B cell (primary cell): Measurements from ENCODE around the gene ASAP3. TPM values are rescaled to one million over a fixed set of nuclear protein-coding genes. Genes with fewer than 3 reads are reported as not detected.

Source experiments
- ATAC-seq: fragments of 200-7000 bp; cut with Tn5 transposase; one replicate; pipeline ENCODE4 v1.10.0; 2021; ENCODE audit warnings: low read depth, mild to moderate bottlenecking, moderate number of reproducible peaks, moderate library complexity
- CTCF ChIA-PET: fragments of 350-600 bp; sonication (Branson Sonifier 250); formaldehyde crosslinking; loops from one replicate; lab custom pipeline; 2021; ENCODE audit warnings: antibody characterized with exemption, inconsistent platforms; lab: Charles Lee
- POLR2A ChIA-PET: fragments of 350-600 bp; sonication (Branson Sonifier 250); formaldehyde crosslinking; loops from one replicate; lab custom pipeline; 2021; ENCODE audit warnings: antibody characterized with exemption; lab: Charles Lee
- DNase-seq: peaks from one replicate; pipeline ENCODE4 v3.0.0; 2013
- H2AFZ ChIP-seq: 2 replicates; pipeline ENCODE4 v1.6.1; 2012; ENCODE audit warnings: mild to moderate bottlenecking, low read depth, low read length; ENCODE audit not compliant: insufficient read depth, poor library complexity, severe bottlenecking
- H3K27ac ChIP-seq, 2 donors: 1 replicate in 1 of 2; 2 replicates in 1 of 2; pipeline ENCODE4 v1.5.1; 2012 to 2013; ENCODE audit warnings: low read length in 2 of 2, mild to moderate bottlenecking in 2 of 2, moderate library complexity in 1 of 2
- H3K27me3 ChIP-seq, 4 experiments: fragments of 200-600 bp in 1 of 4; sonication (generic) in 1 of 4; replicated peaks in 1 of 4; 1 replicate in 2 of 4; 2 replicates in 2 of 4; pipeline versions ENCODE4 v1.6.1 to v1.7.0; 2013 to 2016; ENCODE audit warnings: low read length in 3 of 4, mild to moderate bottlenecking in 2 of 4, mixed read lengths in 1 of 4, moderate library complexity in 1 of 4; ENCODE audit not compliant: insufficient read depth in 4 of 4, control insufficient read depth in 3 of 4; ENCODE audit errors: control extremely low read depth in 1 of 4
- H3K36me3 ChIP-seq, 2 experiments: replicated peaks in 1 of 2; 1 replicate in 1 of 2; 2 replicates in 1 of 2; pipeline versions ENCODE4 v1.6.1 to v1.7.1; 2013; ENCODE audit warnings: low read length in 1 of 2; ENCODE audit not compliant: insufficient read depth in 2 of 2, control insufficient read depth in 1 of 2; ENCODE audit errors: control extremely low read depth in 1 of 2, extremely low read depth in 1 of 2
- H3K4me1 ChIP-seq, 2 donors: fragments of 200-600 bp in 1 of 2; sonication (generic) in 1 of 2; 1 replicate in 1 of 2; 2 replicates in 1 of 2; pipeline versions ENCODE4 v1.5.1 to v1.6.1; 2013 to 2017; ENCODE audit warnings: low read length in 2 of 2; ENCODE audit not compliant: control insufficient read depth in 2 of 2, insufficient read depth in 2 of 2
- H3K4me2 ChIP-seq: replicated peaks from 2 replicates; pipeline ENCODE3; 2012; ENCODE audit warnings: mild to moderate bottlenecking, low read depth, low read length; ENCODE audit not compliant: poor library complexity, severe bottlenecking
- H3K4me3 ChIP-seq, 5 experiments: fragments of 200-600 bp in 1 of 5; sonication (generic) in 1 of 5; 1 replicate in 3 of 5; 2 replicates in 2 of 5; pipeline versions ENCODE4 v1.5.1 to v1.7.0; 2011 to 2016; ENCODE audit warnings: low read length in 4 of 5, mild to moderate bottlenecking in 4 of 5, low read depth in 2 of 5, control low read depth in 1 of 5, moderate library complexity in 1 of 5; ENCODE audit not compliant: insufficient read depth in 1 of 5; ENCODE audit errors: control extremely low read depth in 1 of 5, extremely low read depth in 1 of 5
- H3K79me2 ChIP-seq: fragments of 200-600 bp; sonication (generic); one replicate; pipeline ENCODE4 v1.6.0; 2016; ENCODE audit warnings: low read length; ENCODE audit not compliant: control insufficient read depth, insufficient read depth
- H3K9ac ChIP-seq: fragments of 200-600 bp; sonication (generic); 2 replicates; pipeline ENCODE4 v1.6.1; 2017; ENCODE audit warnings: mild to moderate bottlenecking, low read length, moderate library complexity
- H3K9me3 ChIP-seq, 3 donors: one replicate each; pipeline versions ENCODE4 v1.6.1 to v1.7.1; 2013; ENCODE audit warnings: low read length in 2 of 3; ENCODE audit not compliant: control insufficient read depth in 2 of 3, insufficient read depth in 1 of 3; ENCODE audit errors: control extremely low read depth in 1 of 3
- H4K20me1 ChIP-seq: 2 replicates; pipeline ENCODE4 v1.6.0; 2012; ENCODE audit warnings: mild to moderate bottlenecking, low read length; ENCODE audit not compliant: insufficient read depth, control insufficient read depth, poor library complexity, severe bottlenecking
- H3K27ac Mint-ChIP-seq: one replicate; pipeline ENCODE4 v1.8.0; 2021; ENCODE audit warnings: mixed read lengths
- H3K27me3 Mint-ChIP-seq: one replicate; pipeline ENCODE4 v1.8.0; 2021; ENCODE audit warnings: mixed read lengths
- H3K4me1 Mint-ChIP-seq: one replicate; pipeline ENCODE4 v1.8.0; 2021; ENCODE audit warnings: mixed read lengths
- H3K4me3 Mint-ChIP-seq: one replicate; pipeline ENCODE4 v1.8.0; 2021; ENCODE audit warnings: mixed read lengths
- H3K9me3 Mint-ChIP-seq: one replicate; pipeline ENCODE4 v1.8.0; 2022; ENCODE audit warnings: mixed read lengths; ENCODE audit not compliant: insufficient read depth
- CTCF ChIP-seq: fragments of 200-600 bp; IDR thresholded peaks from one replicate; pipeline ENCODE4 v1.8.0; 2022; ENCODE audit warnings: antibody characterized with exemption, mild to moderate bottlenecking
- EZH2 ChIP-seq: IDR thresholded peaks from 2 replicates; pipeline ENCODE4 v1.6.1; 2012; ENCODE audit warnings: borderline replicate concordance, low read depth, mild to moderate bottlenecking, moderate library complexity, low read length; ENCODE audit not compliant: insufficient read depth, poor library complexity, severe bottlenecking
- WGBS: methylation state at CpG from one replicate; pipeline ENCODE4 v1.1.5; 2013; ENCODE audit warnings: missing lambda C conversion rate; ENCODE audit not compliant: insufficient coverage; 5-methylcytosine and 5-hydroxymethylcytosine counted together
- intact Hi-C: fragments of 100-400 bp; cut with micrococcal nuclease; formaldehyde crosslinking; loops from one replicate; pipeline ENCODE4 v1.10.0; 2022
- polyA plus RNA-seq: library from polyadenylated mRNA; depleted of rRNA; stranded (reverse); fragments of >200 nt; gene quantifications from 2 replicates; pipeline ENCODE4 v1.2.3, GENCODE V29; 2012
- total RNA-seq, 2 donors: library from RNA; stranded (reverse); fragments of 120-200 nt in 1 of 2; gene quantifications; 1 replicate in 1 of 2; 2 replicates in 1 of 2; pipeline versions ENCODE4 v1.2.3 to v1.2.4, GENCODE V29; 2013 to 2022

Gene ASAP3
- total and polyA plus RNA-seq, 2 donors (not counting 1 experiment from before 2014, with no cell fraction given): 2.9 to 11.0 TPM

- Histone ChIP-seq H3K9ac (no peak overlapping the region), H3K4me2 (no peak overlapping the region), H3K4me1 (no peaks in the 10 kb centered on the region), H3K4me3 (no peak overlapping the region), H3K9me3 (no peaks in the 10 kb centered on the region), H3K27me3 (peaks cover 0 to 19% (median 4%) of the 10 kb centered on the region in 4 experiments), H3K27ac (no peak overlapping the region), H2AFZ (no peak overlapping the region), H3K79me2 (no peaks in the 10 kb centered on the region), H4K20me1 (no peaks in the 10 kb centered on the region), H3K36me3 (no peaks in the 10 kb centered on the region)
- ATAC-seq (no peak), DNase-seq (no peak)
- intact Hi-C loops: no loop called here
- Mint-ChIP-seq H3K27ac (no peak overlapping the region), H3K4me3 (no peak overlapping the region), H3K27me3 (peaks cover 15% of the 10 kb centered on the region), H3K9me3 (no peaks in the 10 kb centered on the region), H3K4me1 (no peaks in the 10 kb centered on the region)
- ChIA-PET POLR2A (interaction anchor here (0.7 kb wide), 1 partner anchor 40 kb away, joined by 4 read pairs; no protein-coding TSS in a partner anchor), CTCF (no interaction called here)
- TF ChIP-seq EZH2: no peak
- no peak for TF ChIP-seq CTCF
- WGBS: 97% methylated on average over 5 of the region's 5 CpGs
Observed at GRCh38 chr1:23431431-23431830, 52.5 kb downstream of the ASAP3 start.

- 95% methylated on average over 11 of the region's 12 CpGs for WGBS
- Histone ChIP-seq H4K20me1 (no peaks in the 10 kb centered on the region), H2AFZ (no peak overlapping the region), H3K9ac (no peak overlapping the region), H3K27ac (no peak overlapping the region), H3K4me2 (no peak overlapping the region), H3K79me2 (no peaks in the 10 kb centered on the region), H3K27me3 (peaks cover 0 to 25% (median 9%) of the 10 kb centered on the region in 4 experiments), H3K4me1 (no peaks in the 10 kb centered on the region), H3K4me3 (no peak overlapping the region), H3K9me3 (no peaks in the 10 kb centered on the region), H3K36me3 (no peaks in the 10 kb centered on the region)
- Mint-ChIP-seq H3K27ac (no peak overlapping the region), H3K27me3 (peaks cover 22% of the 10 kb centered on the region), H3K9me3 (no peaks in the 10 kb centered on the region), H3K4me1 (no peaks in the 10 kb centered on the region), H3K4me3 (no peak overlapping the region)
- TF ChIP-seq CTCF (no peak), EZH2 (no peak)
- intact Hi-C loops: no loop called here
- ChIA-PET CTCF (no interaction called here), POLR2A (no interaction called here)
- DNase-seq (no peak), ATAC-seq (no peak)
Observed at GRCh38 chr1:23430803-23431202, 53.2 kb downstream of the ASAP3 start.
